A549 (cell line): ENCODE results near the gene CLEC16A.

Experiments
- CHD2 ChIP-seq: fragments of 150-350 bp; IDR thresholded peaks from 2 replicates; pipeline ENCODE4 v1.6.1; 2014; ENCODE audit warnings: low read length; ENCODE audit not compliant: partially characterized antibody
- CTCF ChIP-seq: fragments of >200 bp; sonication (Bioruptor Twin); formaldehyde crosslinking; IDR thresholded peaks from 3 replicates; pipeline ENCODE4 v1.5.1; 2016
- JUN ChIP-seq, 2 experiments: fragments of >200 bp; sonication (Bioruptor Twin); formaldehyde crosslinking; IDR thresholded peaks; 2 replicates in 1 of 2; 3 replicates in 1 of 2; pipeline ENCODE4 v1.6.1; 2016 to 2017
- JUNB ChIP-seq: fragments of >200 bp; sonication (Bioruptor Twin); formaldehyde crosslinking; IDR thresholded peaks from 2 replicates; pipeline ENCODE4 v1.6.1; 2016
- POLR2A ChIP-seq: IDR thresholded peaks from 2 replicates; pipeline ENCODE4 v1.6.1; 2012; ENCODE audit warnings: mild to moderate bottlenecking, low read length
- POLR2AphosphoS2 ChIP-seq: conservative IDR thresholded peaks from 2 replicates; pipeline ENCODE4 v1.6.1; 2012; ENCODE audit warnings: low read length, improper control_type of control experiment, inconsistent platforms
- RAD21 ChIP-seq, 2 experiments: fragments of >200 bp in 1 of 2; sonication (Bioruptor Twin) in 1 of 2; formaldehyde crosslinking in 1 of 2; IDR thresholded peaks in 1 of 2; conservative IDR thresholded peaks in 1 of 2; 2 replicates in 1 of 2; 3 replicates in 1 of 2; pipeline ENCODE4 v1.6.1; 2012 to 2018; ENCODE audit warnings: inconsistent platforms in 1 of 2
- RFX5 ChIP-seq: fragments of 450-650 bp; IDR thresholded peaks from 2 replicates; pipeline ENCODE4 v1.7.1; 2014; ENCODE audit warnings: antibody characterized with exemption, mild to moderate bottlenecking, moderate library complexity
- SREBF2 ChIP-seq: fragments of 450-650 bp; IDR thresholded peaks from 2 replicates; pipeline ENCODE4 v1.6.1; 2014; ENCODE audit warnings: mild to moderate bottlenecking, moderate library complexity

- TF ChIP-seq POLR2A = no peak
- no peak for TF ChIP-seq CTCF
- no peak for TF ChIP-seq CHD2
- no peak for TF ChIP-seq JUN (IDR thresholded peaks at IDR 0.05)
- no peak for TF ChIP-seq JUNB
- no peak for TF ChIP-seq RAD21 (conservative IDR thresholded peaks at IDR 0.05 in 1 of 2, IDR thresholded peaks at IDR 0.05 in 1 of 2)
- TF ChIP-seq POLR2AphosphoS2 = no peak
- no peak for TF ChIP-seq RFX5
- no peak for TF ChIP-seq SREBF2
Measured at GRCh38 chr16:10921536-10922327, 22.6 kb upstream of the CLEC16A start.
